OCI-LY7 (cell line): Measurements from ENCODE around the gene DCAKD. TPM values are rescaled to one million over a fixed set of nuclear protein-coding genes. Genes with fewer than 3 reads are reported as not detected.

ENCODE experiments used
- BruUV-seq: library from RNA; stranded (reverse); fragments of 400-500 nt; replicated peaks from 2 replicates; lab custom pipeline; 2021; lab: Mats Ljungman, UMichigan
- CTCF ChIA-PET: fragments of 300-600 bp; sonication (Branson Sonifier 250); formaldehyde crosslinking; loops from one replicate; lab custom pipeline; 2022; ENCODE audit warnings: antibody characterized with exemption; ENCODE audit not compliant: unreplicated experiment; lab: Charles Lee
- POLR2A ChIA-PET: fragments of 300-600 bp; sonication (Branson Sonifier 250); formaldehyde crosslinking; loops from one replicate; lab custom pipeline; 2022; ENCODE audit warnings: antibody characterized with exemption; lab: Charles Lee
- DNase-seq: peaks from one replicate; pipeline ENCODE4 v3.0.0-alpha.2; 2015; ENCODE audit warnings: low spot score
- H2AFZ ChIP-seq: fragments of 200-600 bp; sonication (generic), shearing (Covaris generic); 2 replicates; pipeline ENCODE4 v1.6.1; 2014; ENCODE audit warnings: mild to moderate bottlenecking, antibody characterized with exemption, low read length, moderate library complexity
- H3K27ac ChIP-seq: fragments of 200-600 bp; sonication (generic); 2 replicates; pipeline ENCODE4 v1.5.1; 2014; ENCODE audit warnings: mixed run types, low read depth, mild to moderate bottlenecking, moderate library complexity, low read length, inconsistent platforms; ENCODE audit not compliant: poor library complexity, severe bottlenecking
- H3K36me3 ChIP-seq: fragments of 200-600 bp; sonication (generic); 2 replicates; pipeline ENCODE4 v1.6.1; 2014; ENCODE audit warnings: mild to moderate bottlenecking, antibody characterized with exemption, low read length, moderate library complexity, mixed read lengths; ENCODE audit not compliant: insufficient read depth
- H3K4me1 ChIP-seq: fragments of 200-600 bp; sonication (generic); 2 replicates; pipeline ENCODE4 v1.5.1; 2014; ENCODE audit warnings: mild to moderate bottlenecking, low read length; ENCODE audit not compliant: insufficient read depth, poor library complexity, severe bottlenecking
- H3K4me2 ChIP-seq: fragments of 200-600 bp; sonication (generic); 2 replicates; pipeline ENCODE4 v1.6.1; 2014; ENCODE audit warnings: mild to moderate bottlenecking, low read length
- H3K4me3 ChIP-seq: fragments of 200-600 bp; sonication (generic); 2 replicates; pipeline ENCODE4 v1.5.1; 2014; ENCODE audit warnings: mild to moderate bottlenecking, low read depth, low read length; ENCODE audit not compliant: poor library complexity, severe bottlenecking
- H3K79me2 ChIP-seq: fragments of 200-600 bp; sonication (generic); 2 replicates; pipeline ENCODE4 v1.6.1; 2016; ENCODE audit warnings: low read depth, mild to moderate bottlenecking, low read length, moderate library complexity, mixed read lengths; ENCODE audit not compliant: insufficient read depth
- H3K9me2 ChIP-seq: fragments of 200-600 bp; sonication (generic); 2 replicates; pipeline ENCODE4 v1.6.1; 2016; ENCODE audit warnings: mild to moderate bottlenecking, low read length, mixed read lengths; ENCODE audit not compliant: insufficient read depth
- H3K9me3 ChIP-seq: fragments of 200-600 bp; sonication (generic); 2 replicates; pipeline ENCODE4 v1.6.1; 2014; ENCODE audit warnings: mild to moderate bottlenecking, mixed run types, low read length, mixed read lengths
- H4K20me1 ChIP-seq: fragments of 200-600 bp; sonication (generic); 2 replicates; pipeline ENCODE4 v1.6.1; 2014; ENCODE audit warnings: mild to moderate bottlenecking, antibody characterized with exemption, low read length, moderate library complexity, mixed read lengths; ENCODE audit not compliant: insufficient read depth
- EZH2phosphoT487 ChIP-seq: fragments of 200-600 bp; sonication (generic); IDR thresholded peaks from 2 replicates; pipeline ENCODE4 v1.6.1; 2018; ENCODE audit warnings: low read depth, borderline replicate concordance, mild to moderate bottlenecking, mixed run types, antibody characterized with exemption, low read length, moderate library complexity, mixed read lengths
- intact Hi-C: fragments of 100-400 bp; cut with micrococcal nuclease; formaldehyde crosslinking; loops from one replicate; pipeline ENCODE4 v1.10.0; 2022; ENCODE audit not compliant: unreplicated experiment
- total RNA-seq, 2 experiments: library from RNA; depleted of rRNA in 1 of 2; stranded (reverse); fragments of >200 nt in 1 of 2; shearing (Covaris generic) in 1 of 2; gene quantifications; 2 replicates each; pipeline ENCODE4 v1.2.3, GENCODE V29; 2014 to 2022
- TF ChIP-seq, protein P1 (sequence below): fragments of 200-600 bp; sonication (generic); conservative IDR thresholded peaks from 2 replicates; pipeline ENCODE4 v1.5.1; 2014; ENCODE audit warnings: mild to moderate bottlenecking, antibody characterized with exemption, low read length, moderate library complexity, mixed read lengths

DCAKD gene
- total RNA-seq, 2 experiments from 2014 or later: 40.8 to 45.6 TPM

DNA sequence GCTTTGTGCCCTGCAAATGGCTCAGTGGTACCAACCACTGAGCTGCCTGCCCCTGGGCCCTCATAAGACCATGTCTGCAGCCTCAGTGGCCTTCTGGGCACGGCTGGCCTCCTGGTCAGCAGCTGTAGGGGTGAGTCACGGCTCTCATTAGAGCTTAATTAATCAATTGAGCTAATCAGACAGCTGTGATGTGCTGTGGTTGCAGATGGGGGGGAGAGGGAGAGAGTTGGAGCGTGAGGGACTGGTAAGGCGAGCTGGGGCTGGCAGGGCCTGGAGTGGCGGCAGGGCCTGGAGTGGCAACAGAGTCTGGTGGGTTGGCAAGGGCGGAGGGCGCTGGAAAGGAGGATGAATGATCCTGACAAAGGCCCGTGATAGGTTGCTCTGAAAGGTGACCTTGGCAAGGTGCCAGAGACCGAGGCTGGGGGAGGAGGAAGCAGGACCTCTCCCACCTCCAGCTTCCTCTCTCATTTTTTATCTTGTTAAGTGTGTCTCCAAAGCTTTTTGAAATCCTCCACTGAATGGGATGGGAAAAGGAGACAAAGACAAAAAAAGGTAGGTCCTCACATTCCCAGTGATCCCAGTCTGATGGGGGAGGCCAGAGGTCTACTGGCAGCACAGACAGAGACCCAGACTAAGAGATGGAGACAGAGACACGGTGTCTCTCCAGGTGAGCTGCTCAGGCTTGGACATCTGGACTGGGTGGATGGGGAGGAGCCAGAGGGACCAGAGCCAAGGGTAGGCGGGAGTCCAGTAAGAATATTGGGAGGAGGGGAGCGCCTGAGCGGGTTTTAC, 41.6 kb downstream of the DCAKD start:
- no peaks in the 10 kb centered on the region for H3K9me3 ChIP-seq
- ChIA-PET CTCF (interaction anchor here (0.5 kb wide), 1 partner anchor 173 kb away, joined by 7 read pairs; no protein-coding TSS in a partner anchor), POLR2A (no interaction called here)
- peaks cover 9% of the 10 kb centered on the region for H3K4me1 ChIP-seq
- H3K4me3 ChIP-seq: no peak overlapping the region
- no peak overlapping the region for H3K27ac ChIP-seq
- H3K79me2 ChIP-seq: no peaks in the 10 kb centered on the region
- no peak overlapping the region for H3K4me2 ChIP-seq
- no peaks in the 10 kb centered on the region for H3K36me3 ChIP-seq
- H2AFZ ChIP-seq: no peak overlapping the region
- no peaks in the 10 kb centered on the region for H3K9me2 ChIP-seq
- BruUV-seq: no TSS peak
- TF ChIP-seq EZH2phosphoT487: no peak
- TF ChIP-seq, protein P1, sequence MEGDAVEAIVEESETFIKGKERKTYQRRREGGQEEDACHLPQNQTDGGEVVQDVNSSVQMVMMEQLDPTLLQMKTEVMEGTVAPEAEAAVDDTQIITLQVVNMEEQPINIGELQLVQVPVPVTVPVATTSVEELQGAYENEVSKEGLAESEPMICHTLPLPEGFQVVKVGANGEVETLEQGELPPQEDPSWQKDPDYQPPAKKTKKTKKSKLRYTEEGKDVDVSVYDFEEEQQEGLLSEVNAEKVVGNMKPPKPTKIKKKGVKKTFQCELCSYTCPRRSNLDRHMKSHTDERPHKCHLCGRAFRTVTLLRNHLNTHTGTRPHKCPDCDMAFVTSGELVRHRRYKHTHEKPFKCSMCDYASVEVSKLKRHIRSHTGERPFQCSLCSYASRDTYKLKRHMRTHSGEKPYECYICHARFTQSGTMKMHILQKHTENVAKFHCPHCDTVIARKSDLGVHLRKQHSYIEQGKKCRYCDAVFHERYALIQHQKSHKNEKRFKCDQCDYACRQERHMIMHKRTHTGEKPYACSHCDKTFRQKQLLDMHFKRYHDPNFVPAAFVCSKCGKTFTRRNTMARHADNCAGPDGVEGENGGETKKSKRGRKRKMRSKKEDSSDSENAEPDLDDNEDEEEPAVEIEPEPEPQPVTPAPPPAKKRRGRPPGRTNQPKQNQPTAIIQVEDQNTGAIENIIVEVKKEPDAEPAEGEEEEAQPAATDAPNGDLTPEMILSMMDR: no peak
- DNase-seq: no peak
- no peaks in the 10 kb centered on the region for H4K20me1 ChIP-seq
- intact Hi-C loops: no loop called here

DNA sequence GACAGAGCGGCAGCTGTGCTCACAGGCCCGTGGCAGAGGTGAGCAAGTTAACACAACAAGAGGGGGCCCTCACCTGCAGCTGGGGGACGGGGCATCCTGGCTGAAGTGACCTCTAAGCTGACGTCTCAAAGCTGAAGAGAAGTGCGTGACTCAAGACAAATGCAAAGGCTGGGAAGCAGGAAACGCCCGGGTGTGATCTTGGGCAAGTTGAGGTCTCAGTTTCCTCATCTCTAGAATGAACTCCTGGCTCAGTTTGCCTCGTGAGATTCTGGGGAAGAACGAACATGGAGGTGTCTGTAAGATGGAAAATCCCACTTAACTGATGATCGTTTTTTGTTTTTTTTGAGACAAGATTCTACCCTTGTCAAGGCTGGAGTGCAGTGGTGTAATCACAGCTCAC, 43.2 kb downstream of the DCAKD start:
- Histone ChIP-seq H3K4me2 (no peak overlapping the region), H3K4me1 (peaks cover 9% of the 10 kb centered on the region), H3K79me2 (no peaks in the 10 kb centered on the region), H3K9me3 (no peaks in the 10 kb centered on the region), H2AFZ (no peak overlapping the region), H3K27ac (no peak overlapping the region), H3K4me3 (no peak overlapping the region), H3K9me2 (no peaks in the 10 kb centered on the region), H4K20me1 (no peaks in the 10 kb centered on the region), H3K36me3 (no peaks in the 10 kb centered on the region)
- POLR2A ChIA-PET: no interaction called here
- CTCF ChIA-PET: no interaction called here
- TF ChIP-seq, protein P1: no peak
- intact Hi-C loops: no loop called here
- no peak for DNase-seq
- no TSS peak for BruUV-seq

DNA sequence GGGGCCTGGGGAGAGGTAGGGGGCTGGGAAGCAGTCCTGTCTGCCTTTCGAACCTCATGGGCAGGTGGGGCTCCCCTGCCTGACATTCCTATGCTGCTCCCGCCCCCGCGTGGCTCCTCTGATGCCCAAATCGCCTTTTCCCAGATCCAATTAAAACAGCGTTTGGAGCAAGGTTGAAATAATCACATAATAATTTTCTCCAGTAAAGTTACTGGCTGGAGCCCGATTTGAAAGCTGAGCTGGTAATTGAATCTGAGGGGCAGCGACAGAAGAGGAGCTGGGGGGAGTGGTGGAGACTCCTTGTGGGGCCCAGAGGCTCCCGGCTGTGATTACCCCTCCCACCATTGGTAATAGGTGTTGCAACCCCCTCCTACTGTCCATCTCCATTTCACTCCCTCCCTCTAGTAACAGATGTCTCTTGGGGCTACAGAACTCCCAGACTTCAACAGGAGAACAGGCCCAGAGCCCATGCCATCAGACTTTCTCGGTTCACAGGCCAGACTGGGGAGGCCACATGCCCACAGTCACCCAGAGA, 44.4 kb downstream of the DCAKD start:
- no peak for DNase-seq
- BruUV-seq: no TSS peak
- Histone ChIP-seq H3K4me1 (peaks cover 9% of the 10 kb centered on the region), H2AFZ (no peak overlapping the region), H3K36me3 (no peaks in the 10 kb centered on the region), H3K9me2 (no peaks in the 10 kb centered on the region), H3K4me3 (no peak overlapping the region), H3K79me2 (no peaks in the 10 kb centered on the region), H3K9me3 (no peaks in the 10 kb centered on the region), H3K27ac (no peak overlapping the region), H3K4me2 (no peak overlapping the region), H4K20me1 (no peaks in the 10 kb centered on the region)
- TF ChIP-seq, protein P1: no peak
- TF ChIP-seq EZH2phosphoT487: no peak
- intact Hi-C loops: no loop called here
- CTCF ChIA-PET: no interaction called here
- POLR2A ChIA-PET: no interaction called here
